ENCODE results near the gene UBAC1.
"Not testable (repeated sequence)": the region's sequence is repeated elsewhere in the genome, so short reads cannot be mapped to it uniquely, and the experiment has no call there.

UBAC1 gene

GRCh38 chr9:135949501-135950134 lies 11.6 kb downstream of the UBAC1 start:
- Mint-ChIP-seq H3K27ac (no peak overlapping the region), H3K27me3 (no peaks in the 10 kb centered on the region), H3K4me3 (no peak overlapping the region), H3K36me3 (ENCODE audit: low read depth) (peaks cover 34% of the 10 kb centered on the region), H3K4me1 (no peaks in the 10 kb centered on the region), H3K9me3 (no peaks in the 10 kb centered on the region)
- ATAC-seq (no peak), DNase-seq (no peak)

GRCh38 chr9:135948968-135949367 lies 12.2 kb downstream of the UBAC1 start:
- Mint-ChIP-seq H3K36me3 (ENCODE audit: low read depth) (peaks cover 39% of the 10 kb centered on the region), H3K9me3 (no peaks in the 10 kb centered on the region), H3K4me3 (no peak overlapping the region), H3K27ac (no peak overlapping the region), H3K4me1 (no peaks in the 10 kb centered on the region), H3K27me3 (no peaks in the 10 kb centered on the region)
- ATAC-seq (no peak), DNase-seq (no peak)

GRCh38 chr9:135948446-135948845 lies 12.7 kb downstream of the UBAC1 start:
- Mint-ChIP-seq H3K4me1 (no peaks in the 10 kb centered on the region), H3K4me3 (no peak overlapping the region), H3K9me3 (no peaks in the 10 kb centered on the region), H3K27ac (no peak overlapping the region), H3K27me3 (no peaks in the 10 kb centered on the region), H3K36me3 (ENCODE audit: low read depth) (peaks cover 41% of the 10 kb centered on the region)
- ATAC-seq (no peak), DNase-seq (no peak)

GRCh38 chr9:135947582-135947981 lies 13.6 kb downstream of the UBAC1 start:
- ATAC-seq = no peak
- Mint-ChIP-seq H3K4me1 (no peaks in the 10 kb centered on the region), H3K36me3 (ENCODE audit: low read depth) (peaks cover 42% of the 10 kb centered on the region), H3K27ac (no peak overlapping the region), H3K9me3 (no peaks in the 10 kb centered on the region), H3K27me3 (no peaks in the 10 kb centered on the region), H3K4me3 (no peak overlapping the region)
- DNase-seq = no peak

GRCh38 chr9:135947105-135947504 lies 14.1 kb downstream of the UBAC1 start:
- not testable (repeated sequence) for H3K4me3 Mint-ChIP-seq, ATAC-seq, H3K27ac Mint-ChIP-seq, DNase-seq, H3K4me1 Mint-ChIP-seq, H3K27me3 Mint-ChIP-seq, H3K9me3 Mint-ChIP-seq
- H3K36me3 Mint-ChIP-seq (ENCODE audit: low read depth) = peaks cover 42% of the 10 kb centered on the region

GRCh38 chr9:135946392-135946994 lies 14.7 kb downstream of the UBAC1 start:
- no peak overlapping the region for H3K4me3 Mint-ChIP-seq
- H3K36me3 Mint-ChIP-seq (ENCODE audit: low read depth) = peaks cover 46% of the 10 kb centered on the region
- ATAC-seq (no peak), DNase-seq (no peak)
- H3K9me3 Mint-ChIP-seq = no peaks in the 10 kb centered on the region
- H3K27me3 Mint-ChIP-seq = peaks cover 3% of the 10 kb centered on the region
- H3K27ac Mint-ChIP-seq = no peak overlapping the region
- H3K4me1 Mint-ChIP-seq = no peaks in the 10 kb centered on the region

GRCh38 chr9:135945969-135946368 lies 15.2 kb downstream of the UBAC1 start:
- no peaks in the 10 kb centered on the region for H3K9me3 Mint-ChIP-seq
- peaks cover 3% of the 10 kb centered on the region for H3K27me3 Mint-ChIP-seq
- no peak overlapping the region for H3K27ac Mint-ChIP-seq
- no peak for ATAC-seq
- peaks cover 48% of the 10 kb centered on the region for H3K36me3 Mint-ChIP-seq (ENCODE audit: low read depth)
- no peaks in the 10 kb centered on the region for H3K4me1 Mint-ChIP-seq
- no peak for DNase-seq
- no peak overlapping the region for H3K4me3 Mint-ChIP-seq

- no peak overlapping the region for H3K4me3 Mint-ChIP-seq
- H3K36me3 Mint-ChIP-seq (ENCODE audit: low read depth) = peaks cover 57% of the 10 kb centered on the region
- DNase-seq (no peak), ATAC-seq (no peak)
- no peaks in the 10 kb centered on the region for H3K9me3 Mint-ChIP-seq
- peaks cover 3% of the 10 kb centered on the region for H3K27me3 Mint-ChIP-seq
- no peak overlapping the region for H3K27ac Mint-ChIP-seq
- peaks cover 2% of the 10 kb centered on the region for H3K4me1 Mint-ChIP-seq
Observed at GRCh38 chr9:135944444-135945252, 16.5 kb downstream of the UBAC1 start.

GRCh38 chr9:135943604-135944003 lies 17.6 kb downstream of the UBAC1 start:
- not testable (repeated sequence) for ATAC-seq, H3K4me1 Mint-ChIP-seq, H3K9me3 Mint-ChIP-seq, H3K27ac Mint-ChIP-seq, H3K27me3 Mint-ChIP-seq, DNase-seq, H3K4me3 Mint-ChIP-seq
- peaks cover 57% of the 10 kb centered on the region for H3K36me3 Mint-ChIP-seq (ENCODE audit: low read depth)

- ATAC-seq (no peak), DNase-seq (no peak)
- Mint-ChIP-seq H3K27ac (no peak overlapping the region), H3K4me1 (peaks cover 8% of the 10 kb centered on the region), H3K27me3 (peaks cover 6% of the 10 kb centered on the region), H3K4me3 (no peak overlapping the region), H3K9me3 (peaks cover 5% of the 10 kb centered on the region), H3K36me3 (ENCODE audit: low read depth) (peaks cover 69% of the 10 kb centered on the region)
Observed at GRCh38 chr9:135941288-135941995, 19.7 kb downstream of the UBAC1 start.

GRCh38 chr9:135939351-135940265 lies 21.6 kb downstream of the UBAC1 start:
- Mint-ChIP-seq H3K4me1 (peaks cover 8% of the 10 kb centered on the region), H3K4me3 (peak overlapping the region; percentile 71), H3K9me3 (peaks cover 5% of the 10 kb centered on the region), H3K36me3 (ENCODE audit: low read depth) (peaks cover 69% of the 10 kb centered on the region), H3K27ac (peak overlapping the region; percentile 94), H3K27me3 (peaks cover 6% of the 10 kb centered on the region)
- ATAC-seq (peak; percentile 66), DNase-seq (peak; percentile 54)

- ATAC-seq (no peak), DNase-seq (no peak)
- peaks cover 5% of the 10 kb centered on the region for H3K9me3 Mint-ChIP-seq
- H3K27me3 Mint-ChIP-seq = peaks cover 6% of the 10 kb centered on the region
- peak overlapping the region; percentile 35 for H3K27ac Mint-ChIP-seq
- no peak overlapping the region for H3K4me3 Mint-ChIP-seq
- peaks cover 8% of the 10 kb centered on the region for H3K4me1 Mint-ChIP-seq
- peaks cover 60% of the 10 kb centered on the region for H3K36me3 Mint-ChIP-seq (ENCODE audit: low read depth)
Observed at GRCh38 chr9:135937521-135938489, 23.4 kb downstream of the UBAC1 start.

GRCh38 chr9:135933114-135933513 lies 28.1 kb downstream of the UBAC1 start:
- Mint-ChIP-seq H3K27me3 (no peaks in the 10 kb centered on the region), H3K4me1 (peaks cover 1% of the 10 kb centered on the region), H3K36me3 (ENCODE audit: low read depth) (peaks cover 41% of the 10 kb centered on the region), H3K9me3 (no peaks in the 10 kb centered on the region), H3K4me3 (no peak overlapping the region), H3K27ac (no peak overlapping the region)
- ATAC-seq (no peak), DNase-seq (no peak)

All from activated naive CD8-positive, alpha-beta T cell treated with anti-CD3 and anti-CD28 coated beads, Interleukin-2, amount 50 U/mL, for 24 hours (primary cell).